Measurements from ENCODE around the gene COL4A2.

COL4A2 gene

DNA sequence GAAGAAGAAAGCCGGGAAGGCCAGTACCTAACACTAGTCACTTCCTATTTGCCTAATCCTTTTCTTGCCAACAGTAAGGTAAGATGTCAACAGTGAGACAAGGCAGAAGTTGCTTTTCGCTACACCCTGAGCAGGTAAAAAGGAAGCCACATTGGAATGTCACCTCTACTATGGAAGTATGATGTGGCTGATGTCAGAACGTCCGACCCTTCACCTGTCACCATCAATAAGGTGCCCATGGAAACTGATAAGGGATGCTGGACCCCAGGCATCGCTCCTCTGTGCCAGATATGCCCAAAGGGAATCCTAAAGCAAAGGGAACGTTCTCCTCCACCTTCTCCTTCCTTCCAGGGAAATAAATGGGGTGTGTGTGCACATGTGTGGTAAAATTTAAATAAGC is 34.4 kb upstream of the COL4A2 start:
- TF ChIP-seq, protein P1, sequence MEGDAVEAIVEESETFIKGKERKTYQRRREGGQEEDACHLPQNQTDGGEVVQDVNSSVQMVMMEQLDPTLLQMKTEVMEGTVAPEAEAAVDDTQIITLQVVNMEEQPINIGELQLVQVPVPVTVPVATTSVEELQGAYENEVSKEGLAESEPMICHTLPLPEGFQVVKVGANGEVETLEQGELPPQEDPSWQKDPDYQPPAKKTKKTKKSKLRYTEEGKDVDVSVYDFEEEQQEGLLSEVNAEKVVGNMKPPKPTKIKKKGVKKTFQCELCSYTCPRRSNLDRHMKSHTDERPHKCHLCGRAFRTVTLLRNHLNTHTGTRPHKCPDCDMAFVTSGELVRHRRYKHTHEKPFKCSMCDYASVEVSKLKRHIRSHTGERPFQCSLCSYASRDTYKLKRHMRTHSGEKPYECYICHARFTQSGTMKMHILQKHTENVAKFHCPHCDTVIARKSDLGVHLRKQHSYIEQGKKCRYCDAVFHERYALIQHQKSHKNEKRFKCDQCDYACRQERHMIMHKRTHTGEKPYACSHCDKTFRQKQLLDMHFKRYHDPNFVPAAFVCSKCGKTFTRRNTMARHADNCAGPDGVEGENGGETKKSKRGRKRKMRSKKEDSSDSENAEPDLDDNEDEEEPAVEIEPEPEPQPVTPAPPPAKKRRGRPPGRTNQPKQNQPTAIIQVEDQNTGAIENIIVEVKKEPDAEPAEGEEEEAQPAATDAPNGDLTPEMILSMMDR (IDR thresholded peaks at IDR 0.05) = no peak
- H3K4me1 ChIP-seq (ENCODE audit: control insufficient read depth in 1 of 2, insufficient read depth in 1 of 2, low read depth in 1 of 2, low read length in 1 of 2) = no peaks in the 10 kb centered on the region
- no peaks in the 10 kb centered on the region for H3K36me3 ChIP-seq
- H3K27me3 ChIP-seq = peaks cover 33% of the 10 kb centered on the region
- no peak overlapping the region for H3K4me3 ChIP-seq (ENCODE audit: low read depth in 1 of 2, low read length in 1 of 2)
- no peak overlapping the region for H3K27ac ChIP-seq
- no peaks in the 10 kb centered on the region for H3K9me3 ChIP-seq

DNA sequence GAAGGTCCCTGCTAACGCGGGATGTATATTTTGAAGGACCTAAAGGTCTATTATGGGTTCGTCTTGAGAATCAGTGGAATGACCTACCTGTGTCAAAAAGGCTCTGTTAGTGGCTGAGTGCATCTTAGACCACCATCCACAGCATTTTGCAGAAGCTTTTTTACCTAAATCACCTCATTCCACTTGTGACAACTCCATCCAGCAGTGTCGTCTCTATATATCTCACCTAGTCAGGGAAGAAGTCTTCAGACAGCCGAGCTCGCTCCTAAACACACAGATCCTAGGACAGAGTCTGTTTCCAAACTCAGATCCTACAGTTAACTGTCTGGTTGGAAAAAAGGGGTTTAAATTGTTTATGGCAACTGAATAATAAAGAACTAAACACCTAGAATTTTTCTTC is 33.8 kb upstream of the COL4A2 start:
- Histone ChIP-seq H3K4me3 (ENCODE audit: low read depth in 1 of 2, low read length in 1 of 2) (no peak overlapping the region), H3K4me1 (ENCODE audit: control insufficient read depth in 1 of 2, insufficient read depth in 1 of 2, low read depth in 1 of 2, low read length in 1 of 2) (no peaks in the 10 kb centered on the region), H3K36me3 (no peaks in the 10 kb centered on the region), H3K9me3 (no peaks in the 10 kb centered on the region), H3K27ac (no peak overlapping the region), H3K27me3 (peaks cover 29% of the 10 kb centered on the region)
- TF ChIP-seq, protein P1 (IDR thresholded peaks at IDR 0.05) = no peak

DNA sequence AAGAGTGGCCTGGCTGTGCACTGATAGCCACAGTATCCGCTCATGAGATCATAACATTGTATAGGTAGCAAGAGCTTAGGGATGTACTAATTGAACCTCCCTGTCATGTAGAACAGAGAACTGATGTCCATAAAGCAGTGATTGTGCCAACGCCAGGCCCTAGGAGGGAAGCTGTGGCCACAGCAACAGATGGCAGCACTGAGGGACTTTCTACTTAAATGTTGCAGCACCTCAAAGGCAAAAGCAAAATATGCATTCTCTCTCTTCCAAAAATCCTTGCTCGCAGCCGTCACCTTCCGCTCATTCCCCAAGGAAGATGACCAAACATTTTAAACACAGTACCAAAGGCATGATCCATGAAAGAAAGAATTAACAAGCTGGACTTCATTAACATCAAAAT is 32.4 kb upstream of the COL4A2 start:
- TF ChIP-seq, protein P1 (IDR thresholded peaks at IDR 0.05) = no peak
- Histone ChIP-seq H3K27ac (no peak overlapping the region), H3K4me3 (ENCODE audit: low read depth in 1 of 2, low read length in 1 of 2) (no peak overlapping the region), H3K9me3 (no peaks in the 10 kb centered on the region), H3K4me1 (ENCODE audit: control insufficient read depth in 1 of 2, insufficient read depth in 1 of 2, low read depth in 1 of 2, low read length in 1 of 2) (no peaks in the 10 kb centered on the region), H3K27me3 (peaks cover 22% of the 10 kb centered on the region), H3K36me3 (no peaks in the 10 kb centered on the region)

DNA sequence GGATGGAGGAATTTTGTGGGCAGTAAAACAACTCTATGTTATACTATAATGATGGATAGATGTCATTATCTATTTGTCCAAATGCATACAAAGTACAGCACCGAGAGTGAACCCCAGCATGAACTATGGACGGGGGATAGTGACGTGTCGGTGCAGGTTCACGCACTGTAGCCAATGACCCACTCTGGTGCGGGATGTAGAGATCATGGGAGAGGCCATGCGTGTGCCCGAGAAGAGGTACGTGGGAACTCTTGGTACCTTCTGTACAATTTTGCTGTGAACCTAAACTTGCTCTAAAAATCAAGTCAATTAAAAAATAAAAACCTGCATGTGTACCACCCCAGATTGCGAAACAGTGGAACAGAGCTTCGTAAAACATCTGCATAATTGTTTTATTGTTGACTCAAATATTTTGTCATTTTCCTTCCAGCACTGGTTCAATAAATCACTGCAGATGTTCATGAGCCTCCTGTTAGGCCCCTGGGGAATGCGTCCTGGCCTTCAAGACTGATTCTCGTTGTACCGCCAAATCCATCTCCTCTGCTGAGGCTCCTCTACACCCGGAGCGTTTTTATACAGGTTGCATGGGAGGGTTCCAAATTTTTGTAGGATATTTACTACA is 31.0 kb upstream of the COL4A2 start:
- Histone ChIP-seq H3K27me3 (peaks cover 25% of the 10 kb centered on the region), H3K4me1 (ENCODE audit: control insufficient read depth in 1 of 2, insufficient read depth in 1 of 2, low read depth in 1 of 2, low read length in 1 of 2) (no peaks in the 10 kb centered on the region), H3K36me3 (no peaks in the 10 kb centered on the region), H3K4me3 (ENCODE audit: low read depth in 1 of 2, low read length in 1 of 2) (no peak overlapping the region), H3K27ac (no peak overlapping the region), H3K9me3 (no peaks in the 10 kb centered on the region)
- TF ChIP-seq, protein P1 (IDR thresholded peaks at IDR 0.05) = no peak

DNA sequence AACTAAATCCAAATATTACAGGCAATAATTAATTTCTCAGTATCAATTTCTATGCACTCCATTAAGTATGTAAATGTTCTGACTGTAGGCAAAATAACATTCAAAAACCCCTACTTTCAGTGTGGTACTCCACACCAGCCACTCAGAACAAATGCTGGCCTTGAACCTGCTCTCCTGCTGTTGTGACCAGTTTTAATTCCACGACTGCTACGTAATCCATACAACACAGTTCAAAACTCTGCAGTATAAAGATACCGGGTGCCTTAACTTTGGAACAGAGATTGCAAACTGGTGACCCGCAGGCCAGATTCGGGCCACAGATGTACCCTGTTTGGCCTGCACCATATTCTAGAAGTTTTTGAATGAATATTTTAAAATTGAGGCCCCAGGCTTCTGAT is 30.5 kb upstream of the COL4A2 start:
- Histone ChIP-seq H3K36me3 (no peaks in the 10 kb centered on the region), H3K4me1 (ENCODE audit: control insufficient read depth in 1 of 2, insufficient read depth in 1 of 2, low read depth in 1 of 2, low read length in 1 of 2) (no peaks in the 10 kb centered on the region), H3K27ac (no peak overlapping the region), H3K27me3 (peaks cover 25% of the 10 kb centered on the region), H3K9me3 (no peaks in the 10 kb centered on the region), H3K4me3 (ENCODE audit: low read depth in 1 of 2, low read length in 1 of 2) (no peak overlapping the region)
- TF ChIP-seq, protein P1 (IDR thresholded peaks at IDR 0.05) = no peak

All from neutrophil (primary cell).